ENCODE results near the gene DOP1A.
A peak's percentile ranks its signal among the peaks of the same experiment; 100 is the strongest.

Gene DOP1A

GRCh38 chr6:83067448-83068439, at the start of gene DOP1A:
DOP1A (plus strand) TSS chr6:83067671; CDS start chr6:83096978, 29,307 bp downstream.
- TF ChIP-seq CTCF (IDR thresholded peaks at IDR 0.05; ENCODE audit: extremely low read depth, missing control alignments): peak; percentile 91
- peak; percentile 93 for DNase-seq (ENCODE audit: low spot score)

- no peak for TF ChIP-seq CTCF (IDR thresholded peaks at IDR 0.05; ENCODE audit: extremely low read depth, missing control alignments)
- no peak for DNase-seq (ENCODE audit: low spot score)
Observed at GRCh38 chr6:83019741-83020140, 47.7 kb upstream of the DOP1A start.

GRCh38 chr6:83031689-83032088, 35.8 kb upstream of the DOP1A start:
- TF ChIP-seq CTCF (IDR thresholded peaks at IDR 0.05; ENCODE audit: extremely low read depth, missing control alignments): no peak
- DNase-seq (ENCODE audit: low spot score): no peak

GRCh38 chr6:83038246-83038645, 29.2 kb upstream of the DOP1A start:
- DNase-seq (ENCODE audit: low spot score): no peak
- no peak for TF ChIP-seq CTCF (IDR thresholded peaks at IDR 0.05; ENCODE audit: extremely low read depth, missing control alignments)

- DNase-seq (ENCODE audit: low spot score): no peak
- TF ChIP-seq CTCF (IDR thresholded peaks at IDR 0.05; ENCODE audit: extremely low read depth, missing control alignments): no peak
Observed at GRCh38 chr6:83042467-83043053, 24.9 kb upstream of the DOP1A start.

- TF ChIP-seq CTCF (IDR thresholded peaks at IDR 0.05; ENCODE audit: extremely low read depth, missing control alignments): no peak
- DNase-seq (ENCODE audit: low spot score): no peak
Observed at GRCh38 chr6:83044091-83044768, 23.2 kb upstream of the DOP1A start.
